SU-DHL-6 (cell line): ENCODE data around the gene TRAF3IP3.

ENCODE experiments used
- H2AFZ ChIP-seq: fragments of 200-600 bp; sonication (generic); 2 replicates; pipeline ENCODE4 v1.6.1; 2014; ENCODE audit warnings: low read depth, mild to moderate bottlenecking, moderate library complexity, mixed read lengths, antibody characterized with exemption, low read length; ENCODE audit not compliant: severe bottlenecking
- H3F3A ChIP-seq: fragments of 200-600 bp; shearing (Covaris generic); 2 replicates; pipeline ENCODE4 v1.6.0; 2016; ENCODE audit warnings: antibody characterized with exemption, mild to moderate bottlenecking; ENCODE audit not compliant: insufficient read depth
- H3K27ac ChIP-seq: fragments of 200-600 bp; sonication (generic); 2 replicates; pipeline ENCODE4 v1.5.1; 2016; ENCODE audit warnings: low read depth, mild to moderate bottlenecking, low read length, moderate library complexity, mixed read lengths
- H3K27me3 ChIP-seq: fragments of 200-600 bp; sonication (generic), shearing (Covaris generic); 2 replicates; pipeline ENCODE4 v1.6.0; 2014; ENCODE audit warnings: mild to moderate bottlenecking, low read length
- H3K36me3 ChIP-seq: fragments of 200-600 bp; sonication (generic); 2 replicates; pipeline ENCODE4 v1.6.1; 2014; ENCODE audit warnings: mild to moderate bottlenecking, low read length, mixed read lengths
- H3K4me2 ChIP-seq: fragments of 300-600, 200-600 bp; shearing (Covaris generic), sonication (generic); 2 replicates; pipeline ENCODE4 v1.6.0; 2014; ENCODE audit warnings: low read length, low read depth, mild to moderate bottlenecking; ENCODE audit not compliant: poor library complexity, severe bottlenecking
- H3K4me3 ChIP-seq: fragments of 200-600 bp; sonication (generic); 2 replicates; pipeline ENCODE4 v1.5.1; 2014; ENCODE audit warnings: antibody characterized with exemption, low read length, mild to moderate bottlenecking, mixed read lengths; ENCODE audit not compliant: insufficient read depth, poor library complexity, severe bottlenecking
- H3K79me2 ChIP-seq: fragments of 200-600 bp; sonication (generic); 2 replicates; pipeline ENCODE4 v1.6.1; 2014; ENCODE audit warnings: mild to moderate bottlenecking, low read length, moderate library complexity; ENCODE audit not compliant: insufficient read depth
- H3K9ac ChIP-seq: fragments of 200-600 bp; sonication (generic); 2 replicates; pipeline ENCODE4 v1.7.0; 2014; ENCODE audit warnings: mild to moderate bottlenecking, low read length
- H3K9me2 ChIP-seq: fragments of 200-600 bp; sonication (generic); replicated peaks from 2 replicates; pipeline ENCODE4 v1.6.1; 2014; ENCODE audit warnings: low read length; ENCODE audit not compliant: insufficient read depth
- H3K9me3 ChIP-seq: fragments of 200-600 bp; sonication (generic); 2 replicates; pipeline ENCODE4 v1.6.1; 2014; ENCODE audit warnings: low read length, mixed read lengths; ENCODE audit not compliant: insufficient read depth
- H4K20me1 ChIP-seq: fragments of 200-600 bp; sonication (generic); 2 replicates; pipeline ENCODE4 v1.6.1; 2014; ENCODE audit warnings: low read depth, mild to moderate bottlenecking, antibody characterized with exemption, low read length, moderate library complexity, mixed read lengths
- CTCF ChIP-seq: fragments of 200-600 bp; sonication (generic); IDR thresholded peaks from one replicate; pipeline ENCODE4 v1.5.1; 2017; ENCODE audit warnings: antibody characterized with exemption, mild to moderate bottlenecking, low read length, moderate library complexity; ENCODE audit not compliant: insufficient read depth, poor library complexity, severe bottlenecking
- EZH2phosphoT487 ChIP-seq: fragments of 200-600 bp; sonication (generic), shearing (Covaris generic); conservative IDR thresholded peaks from 2 replicates; pipeline ENCODE4 v1.6.1; 2018; ENCODE audit warnings: mild to moderate bottlenecking, antibody characterized with exemption, low read length, moderate library complexity, mixed read lengths

TRAF3IP3 gene

GRCh38 chr1:209778102-209778501 is 22.2 kb downstream of the TRAF3IP3 start:
- Histone ChIP-seq H3K4me2 (no peak overlapping the region), H3F3A (no peaks in the 10 kb centered on the region), H4K20me1 (no peaks in the 10 kb centered on the region), H3K9me3 (no peaks in the 10 kb centered on the region), H3K36me3 (peaks cover 13% of the 10 kb centered on the region; the same call in 1 of the 2 replicates), H3K27me3 (no peaks in the 10 kb centered on the region), H2AFZ (no peak overlapping the region), H3K9ac (no peak overlapping the region), H3K79me2 (peaks cover 5% of the 10 kb centered on the region; the same call in 1 of the 2 replicates), H3K4me3 (no peak overlapping the region), H3K27ac (no peak overlapping the region), H3K9me2 (no peaks in the 10 kb centered on the region)
- no peak for TF ChIP-seq EZH2phosphoT487
- no peak for TF ChIP-seq CTCF

GRCh38 chr1:209780268-209780667 is 24.4 kb downstream of the TRAF3IP3 start:
- no peak overlapping the region for H3K4me2 ChIP-seq
- no peak overlapping the region for H3K4me3 ChIP-seq
- no peaks in the 10 kb centered on the region for H4K20me1 ChIP-seq
- no peaks in the 10 kb centered on the region for H3K9me2 ChIP-seq
- TF ChIP-seq CTCF, result no peak
- no peak for TF ChIP-seq EZH2phosphoT487
- peaks cover 17% of the 10 kb centered on the region for H3K79me2 ChIP-seq
- peaks cover 13% of the 10 kb centered on the region; the same call in 1 of the 2 replicates for H3K36me3 ChIP-seq
- no peak overlapping the region for H3K9ac ChIP-seq
- H3F3A ChIP-seq, result no peaks in the 10 kb centered on the region
- no peak overlapping the region for H3K27ac ChIP-seq
- H2AFZ ChIP-seq, result no peak overlapping the region
- no peaks in the 10 kb centered on the region for H3K9me3 ChIP-seq
- no peaks in the 10 kb centered on the region for H3K27me3 ChIP-seq

- H3K27ac ChIP-seq, result no peak overlapping the region
- peak overlapping the region; percentile 69 for H3K4me2 ChIP-seq
Observed at GRCh38 chr1:209783386-209783785, 27.5 kb downstream of the TRAF3IP3 start.

More at GRCh38 chr1:209783386-209783785, 27.5 kb downstream of the TRAF3IP3 start:
- H3K36me3 ChIP-seq, result no peaks in the 10 kb centered on the region
- no peaks in the 10 kb centered on the region for H3K27me3 ChIP-seq
- H4K20me1 ChIP-seq, result no peaks in the 10 kb centered on the region
- no peaks in the 10 kb centered on the region for H3K9me2 ChIP-seq
- H3K9ac ChIP-seq, result peak overlapping the region; percentile 81
- H3K4me3 ChIP-seq, result peak overlapping the region; percentile 78
- H2AFZ ChIP-seq, result no peak overlapping the region
- no peak for TF ChIP-seq EZH2phosphoT487
- TF ChIP-seq CTCF, result no peak
- no peaks in the 10 kb centered on the region for H3F3A ChIP-seq
- H3K79me2 ChIP-seq, result peaks cover 17% of the 10 kb centered on the region
- no peaks in the 10 kb centered on the region for H3K9me3 ChIP-seq
